Fibroblast of the aortic adventitia (primary cell): ENCODE data around the gene PVALB. TPM values are rescaled to one million over a fixed set of nuclear protein-coding genes. Genes with fewer than 3 reads are reported as not detected.

Experiments
- DNase-seq: peaks from one replicate; pipeline ENCODE4 v3.0.0-alpha.2; 2010; ENCODE audit warnings: low read depth
- H3K4me3 ChIP-seq: 2 replicates; pipeline ENCODE4 v1.5.1; 2011; ENCODE audit warnings: low read depth, mild to moderate bottlenecking, control low read depth, low read length, moderate library complexity
- CTCF ChIP-seq: IDR thresholded peaks from 2 replicates; pipeline ENCODE4 v1.5.1; 2011; ENCODE audit warnings: mild to moderate bottlenecking, low read length, control low read depth, inconsistent platforms; ENCODE audit not compliant: insufficient read depth
- total RNA-seq: library from RNA; depleted of rRNA; stranded (reverse); fragments of >200 nt; gene quantifications from 2 replicates; pipeline ENCODE4 v1.2.3, GENCODE V29; 2012; ENCODE audit warnings: low replicate concordance

Gene PVALB
- total RNA-seq, 1 donor, result not detected

- no peak overlapping the region for H3K4me3 ChIP-seq
- DNase-seq, result no peak
- no peak for TF ChIP-seq CTCF
These were observed 51.5 kb downstream of the PVALB start for GRCh38 chr22:36765131-36765942.

GRCh38 chr22:36764641-36765040, 52.2 kb downstream of the PVALB start:
- no peak overlapping the region for H3K4me3 ChIP-seq
- TF ChIP-seq CTCF, result no peak
- no peak for DNase-seq

- TF ChIP-seq CTCF, result no peak
- H3K4me3 ChIP-seq, result no peak overlapping the region
- no peak for DNase-seq
These were observed 52.8 kb downstream of the PVALB start for GRCh38 chr22:36764060-36764459.

- TF ChIP-seq CTCF, result no peak
- DNase-seq, result no peak
- H3K4me3 ChIP-seq, result no peak overlapping the region
These were observed 53.3 kb downstream of the PVALB start for GRCh38 chr22:36763576-36763975.

- TF ChIP-seq CTCF, result no peak
- DNase-seq, result peak; percentile 36
- H3K4me3 ChIP-seq, result no peak overlapping the region
These were observed 54.1 kb downstream of the PVALB start for GRCh38 chr22:36762687-36763260.

GRCh38 chr22:36761553-36762240, 55.1 kb downstream of the PVALB start:
- no peak for TF ChIP-seq CTCF
- H3K4me3 ChIP-seq, result no peak overlapping the region
- DNase-seq, result no peak
